HUES6 (cell line): Measurements from ENCODE around the gene EMP3.

Experiments
- H3K27ac ChIP-seq: 2 replicates; pipeline ENCODE4 v1.7.0; 2013; ENCODE audit warnings: low read depth, mild to moderate bottlenecking, low read length, inconsistent platforms
- H3K27me3 ChIP-seq: 2 replicates; pipeline ENCODE4 v1.6.1; 2013; ENCODE audit warnings: low read length; ENCODE audit not compliant: control insufficient read depth, insufficient read depth
- H3K36me3 ChIP-seq: 2 replicates; pipeline ENCODE4 v1.6.1; 2013; ENCODE audit warnings: low read length; ENCODE audit not compliant: control insufficient read depth, insufficient read depth
- H3K4me1 ChIP-seq: 2 replicates; pipeline ENCODE4 v1.6.1; 2013; ENCODE audit warnings: low read length; ENCODE audit not compliant: control insufficient read depth, insufficient read depth
- H3K4me3 ChIP-seq: 2 replicates; pipeline ENCODE4 v1.5.1; 2013; ENCODE audit warnings: low read depth, low read length
- H3K9ac ChIP-seq: one replicate; pipeline ENCODE4 v1.6.1; 2013; ENCODE audit warnings: mild to moderate bottlenecking, low read length
- H3K9me3 ChIP-seq: 2 replicates; pipeline ENCODE4 v1.6.1; 2013; ENCODE audit warnings: low read depth, low read length; ENCODE audit not compliant: control insufficient read depth, insufficient read depth

The EMP3 gene

DNA sequence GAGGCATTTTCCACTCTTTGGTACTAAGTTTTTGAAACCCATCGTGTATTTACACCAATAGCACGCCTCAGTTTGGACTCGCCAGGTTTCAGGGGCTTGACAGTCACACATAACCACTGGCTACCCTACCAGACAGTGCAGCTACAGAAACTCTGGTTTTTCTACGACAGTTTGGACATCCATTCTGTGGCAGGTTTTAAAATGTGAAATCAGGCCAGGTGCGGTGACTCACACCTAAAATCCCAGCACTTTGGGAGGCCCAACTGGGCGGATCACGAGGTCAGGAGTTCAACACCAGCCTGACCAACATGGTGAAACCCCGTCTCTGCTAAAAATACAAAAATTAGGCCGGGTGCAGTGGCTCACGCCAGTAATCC, 52.8 kb downstream of the EMP3 start:
- Histone ChIP-seq H3K27ac (no peak overlapping the region), H3K27me3 (no peaks in the 10 kb centered on the region), H3K4me3 (no peak overlapping the region), H3K9ac (no peak overlapping the region), H3K9me3 (no peaks in the 10 kb centered on the region), H3K36me3 (peaks cover 17% of the 10 kb centered on the region), H3K4me1 (no peaks in the 10 kb centered on the region)

DNA sequence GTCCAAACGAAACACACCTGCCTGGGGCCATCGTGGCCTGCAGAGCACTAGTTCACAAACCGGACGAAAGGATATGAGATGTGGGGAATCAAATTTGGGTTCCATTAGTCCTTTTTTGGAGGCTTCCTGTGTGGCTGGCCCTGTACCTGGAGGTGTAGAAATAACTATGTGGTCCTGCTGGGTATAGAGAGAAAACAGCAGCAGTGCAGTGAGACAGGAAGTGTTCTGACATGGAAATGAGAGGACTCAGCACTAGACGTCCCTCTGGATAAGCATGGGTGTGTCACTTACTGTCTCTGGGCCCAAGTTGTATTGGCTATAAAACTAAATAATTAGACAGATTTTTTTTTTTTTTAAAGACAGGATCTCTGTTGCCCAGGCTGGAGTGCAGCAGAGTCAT, 53.7 kb downstream of the EMP3 start:
- Histone ChIP-seq H3K9ac (no peak overlapping the region), H3K4me3 (no peak overlapping the region), H3K27ac (no peak overlapping the region), H3K36me3 (peaks cover 25% of the 10 kb centered on the region), H3K9me3 (no peaks in the 10 kb centered on the region), H3K27me3 (no peaks in the 10 kb centered on the region), H3K4me1 (no peaks in the 10 kb centered on the region)
